Neural progenitor cell (in vitro differentiated cells): ENCODE results near the gene TRIM38. TPM values are rescaled to one million over a fixed set of nuclear protein-coding genes. Genes with fewer than 3 reads are reported as not detected.
"Not testable (repeated sequence)": the region's sequence is repeated elsewhere in the genome, so short reads cannot be mapped to it uniquely, and the experiment has no call there.

Experiments
- DNase-seq: peaks from one replicate; pipeline ENCODE4 v3.0.0-alpha.2; 2016; ENCODE audit warnings: low spot score
- H2AFZ ChIP-seq: fragments of 200-600 bp; sonication (generic); replicated peaks from 2 replicates; pipeline ENCODE4 v1.6.1; 2016; ENCODE audit warnings: antibody characterized with exemption
- H3F3A ChIP-seq: fragments of 200-600 bp; sonication (generic); 2 replicates; pipeline ENCODE4 v1.6.1; 2016; ENCODE audit warnings: antibody characterized with exemption, low read depth
- H3K27ac ChIP-seq: fragments of 200-600 bp; sonication (generic); 2 replicates; pipeline ENCODE4 v1.5.1; 2016; ENCODE audit warnings: mild to moderate bottlenecking
- H3K27me3 ChIP-seq: fragments of 200-600 bp; sonication (generic); 2 replicates; pipeline ENCODE4 v1.6.1; 2016; ENCODE audit warnings: mild to moderate bottlenecking, moderate library complexity
- H3K36me3 ChIP-seq: fragments of 200-600 bp; sonication (generic); 2 replicates; pipeline ENCODE4 v1.5.1; 2016
- H3K4me1 ChIP-seq: fragments of 200-600 bp; sonication (generic); 2 replicates; pipeline ENCODE4 v1.6.1; 2016; ENCODE audit warnings: mixed run types
- H3K4me2 ChIP-seq: fragments of 200-600 bp; sonication (generic); 2 replicates; pipeline ENCODE4 v1.6.1; 2016
- H3K4me3 ChIP-seq: fragments of 200-600 bp; sonication (generic); 2 replicates; pipeline ENCODE4 v1.5.1; 2016
- H3K79me2 ChIP-seq: fragments of 200-600 bp; sonication (generic); 2 replicates; pipeline ENCODE4 v1.6.1; 2016; ENCODE audit warnings: low read depth
- H3K9ac ChIP-seq: fragments of 200-600 bp; sonication (generic); 2 replicates; pipeline ENCODE4 v1.6.1; 2016
- H3K9me3 ChIP-seq: fragments of 200-600 bp; sonication (generic); 2 replicates; pipeline ENCODE4 v1.5.1; 2016; ENCODE audit warnings: low read depth
- H4K20me1 ChIP-seq: fragments of 200-600 bp; sonication (generic); 2 replicates; pipeline ENCODE4 v1.6.1; 2016; ENCODE audit warnings: low read depth
- H3K27ac Mint-ChIP-seq: 3 replicates; pipeline ENCODE4 v1.8.0; 2021; ENCODE audit warnings: mixed read lengths
- H3K27me3 Mint-ChIP-seq: 2 replicates; pipeline ENCODE4 v1.8.0; 2022; ENCODE audit warnings: low read depth, mild to moderate bottlenecking, inconsistent platforms, moderate library complexity, mixed read lengths; ENCODE audit not compliant: insufficient read depth
- H3K36me3 Mint-ChIP-seq: 3 replicates; pipeline ENCODE4 v1.8.0; 2021; ENCODE audit warnings: mixed read lengths
- H3K4me1 Mint-ChIP-seq: 3 replicates; pipeline ENCODE4 v1.8.0; 2021; ENCODE audit warnings: mixed read lengths
- H3K4me3 Mint-ChIP-seq: 3 replicates; pipeline ENCODE4 v1.8.0; 2021; ENCODE audit warnings: mild to moderate bottlenecking, moderate library complexity, mixed read lengths
- H3K9me3 Mint-ChIP-seq: 3 replicates; pipeline ENCODE4 v1.8.0; 2020; ENCODE audit warnings: mixed read lengths
- CTCF ChIP-seq: fragments of 200-600 bp; sonication (generic); IDR thresholded peaks from 2 replicates; pipeline ENCODE4 v1.5.1; 2017; ENCODE audit warnings: antibody characterized with exemption, mild to moderate bottlenecking
- EZH2 ChIP-seq: fragments of 200-600 bp; sonication (generic); IDR thresholded peaks from 2 replicates; pipeline ENCODE4 v1.6.1; 2017; ENCODE audit warnings: antibody characterized with exemption, mild to moderate bottlenecking, moderate library complexity
- EZH2phosphoT487 ChIP-seq: fragments of 200-600 bp; sonication (generic); IDR thresholded peaks from 2 replicates; pipeline ENCODE4 v1.6.1; 2017; ENCODE audit warnings: antibody characterized with exemption
- total RNA-seq: library from RNA; depleted of rRNA; stranded (reverse); fragments of >200 nt; gene quantifications from 2 replicates; pipeline ENCODE4 v1.2.3, GENCODE V29; 2015; ENCODE audit warnings: low replicate concordance

TRIM38 gene
- total RNA-seq, 1 donor from 2014 or later: 0.30 TPM

GRCh38 chr6:26012061-26012460 lies 49.5 kb downstream of the TRIM38 start:
- H3K4me1 ChIP-seq: no peaks in the 10 kb centered on the region
- no peaks in the 10 kb centered on the region for H3K36me3 ChIP-seq
- H2AFZ ChIP-seq: no peak overlapping the region
- no peaks in the 10 kb centered on the region for H3F3A ChIP-seq
- no peaks in the 10 kb centered on the region for H4K20me1 ChIP-seq
- no peak overlapping the region for H3K27ac Mint-ChIP-seq
- no peak overlapping the region for H3K4me3 Mint-ChIP-seq
- no peak overlapping the region for H3K27ac ChIP-seq
- no peaks in the 10 kb centered on the region for H3K27me3 ChIP-seq
- H3K9me3 ChIP-seq: no peaks in the 10 kb centered on the region
- no peak overlapping the region for H3K9ac ChIP-seq
- DNase-seq: no peak
- no peaks in the 10 kb centered on the region for H3K36me3 Mint-ChIP-seq
- peaks cover 3% of the 10 kb centered on the region for H3K27me3 Mint-ChIP-seq
- H3K4me1 Mint-ChIP-seq: no peaks in the 10 kb centered on the region
- no peak overlapping the region for H3K4me3 ChIP-seq
- H3K4me2 ChIP-seq: no peak overlapping the region
- TF ChIP-seq EZH2: no peak
- TF ChIP-seq EZH2phosphoT487: no peak
- no peak for TF ChIP-seq CTCF
- no peaks in the 10 kb centered on the region for H3K9me3 Mint-ChIP-seq
- H3K79me2 ChIP-seq: no peaks in the 10 kb centered on the region

- H3K27ac ChIP-seq, H3K27me3 Mint-ChIP-seq, H3K4me3 Mint-ChIP-seq, H3K36me3 ChIP-seq, H3F3A ChIP-seq, H3K36me3 Mint-ChIP-seq, H3K4me1 ChIP-seq, H3K4me2 ChIP-seq, DNase-seq, H3K9me3 Mint-ChIP-seq, H4K20me1 ChIP-seq, H3K79me2 ChIP-seq, H3K9ac ChIP-seq, H3K9me3 ChIP-seq, H3K4me3 ChIP-seq, H3K4me1 Mint-ChIP-seq, H3K27me3 ChIP-seq, H2AFZ ChIP-seq, H3K27ac Mint-ChIP-seq: not testable (repeated sequence)
Measured at GRCh38 chr6:26014386-26014785, 51.8 kb downstream of the TRIM38 start.

GRCh38 chr6:26016245-26016962 lies 53.8 kb downstream of the TRIM38 start:
- Histone ChIP-seq H4K20me1 (no peaks in the 10 kb centered on the region), H3K36me3 (no peaks in the 10 kb centered on the region), H3K27me3 (no peaks in the 10 kb centered on the region), H3K9ac (no peak overlapping the region), H3K4me2 (no peak overlapping the region), H2AFZ (no peak overlapping the region), H3K9me3 (no peaks in the 10 kb centered on the region), H3K27ac (no peak overlapping the region), H3F3A (peaks cover 12% of the 10 kb centered on the region), H3K79me2 (no peaks in the 10 kb centered on the region), H3K4me1 (no peaks in the 10 kb centered on the region), H3K4me3 (no peak overlapping the region)
- TF ChIP-seq EZH2: no peak
- no peak for TF ChIP-seq CTCF
- no peak for TF ChIP-seq EZH2phosphoT487
- Mint-ChIP-seq H3K27ac (no peak overlapping the region), H3K36me3 (no peaks in the 10 kb centered on the region), H3K4me1 (no peaks in the 10 kb centered on the region), H3K9me3 (peaks cover 5% of the 10 kb centered on the region), H3K4me3 (no peak overlapping the region), H3K27me3 (peaks cover under 1% of the 10 kb centered on the region)
- DNase-seq: no peak

GRCh38 chr6:26016963-26017631 lies 54.5 kb downstream of the TRIM38 start:
- Histone ChIP-seq H2AFZ (no peak overlapping the region), H3K9me3 (no peaks in the 10 kb centered on the region), H4K20me1 (no peaks in the 10 kb centered on the region), H3F3A (peaks cover 19% of the 10 kb centered on the region), H3K4me2 (no peak overlapping the region), H3K4me3 (no peak overlapping the region), H3K79me2 (no peaks in the 10 kb centered on the region), H3K36me3 (no peaks in the 10 kb centered on the region), H3K4me1 (no peaks in the 10 kb centered on the region), H3K27ac (no peak overlapping the region), H3K9ac (no peak overlapping the region), H3K27me3 (no peaks in the 10 kb centered on the region)
- TF ChIP-seq EZH2 (no peak), CTCF (no peak), EZH2phosphoT487 (no peak)
- Mint-ChIP-seq H3K4me1 (peaks cover 4% of the 10 kb centered on the region), H3K9me3 (peaks cover 5% of the 10 kb centered on the region), H3K27me3 (peaks cover 2% of the 10 kb centered on the region), H3K4me3 (no peak overlapping the region), H3K27ac (no peak overlapping the region), H3K36me3 (no peaks in the 10 kb centered on the region)
- no peak for DNase-seq
